Heart right ventricle (tissue), 16 donors: ENCODE data around the gene PRDM15. TPM values are rescaled to one million over a fixed set of nuclear protein-coding genes. Genes with fewer than 3 reads are reported as not detected.

Experiments
- ATAC-seq, 8 donors: fragments of 200-7000 bp; cut with Tn5 transposase; one replicate each; pipeline ENCODE4 v1.9.1; 2020; ENCODE audit warnings: mild to moderate bottlenecking in 8 of 8, moderate library complexity in 8 of 8, moderate number of reproducible peaks in 1 of 8
- DNase-seq, 2 donors: peaks; one replicate each; pipeline ENCODE4 v3.0.0-alpha.2; 2020
- H3K27ac ChIP-seq, 10 donors: fragments of 200-600 bp; sonication (generic) in 2 of 10; one replicate each; pipeline versions ENCODE4 v1.5.0 to v1.8.0; 2020 to 2022; ENCODE audit warnings: mild to moderate bottlenecking in 3 of 10
- H3K27me3 ChIP-seq, 7 donors: fragments of 200-600 bp; one replicate each; pipeline ENCODE4 v1.8.0; 2021 to 2022; ENCODE audit warnings: mild to moderate bottlenecking in 2 of 7
- H3K36me3 ChIP-seq, 9 donors: fragments of 200-600 bp; sonication (generic) in 1 of 9; one replicate each; pipeline versions ENCODE4 v1.5.0 to v1.8.0; 2020 to 2022; ENCODE audit warnings: mild to moderate bottlenecking in 2 of 9
- H3K4me1 ChIP-seq, 9 donors: fragments of 200-600 bp; sonication (generic) in 1 of 9; one replicate each; pipeline versions ENCODE4 v1.5.0 to v1.8.0; 2020 to 2022; ENCODE audit warnings: mild to moderate bottlenecking in 4 of 9
- H3K4me3 ChIP-seq, 10 donors: fragments of 200-600 bp; sonication (generic) in 2 of 10; one replicate each; pipeline versions ENCODE4 v1.5.0 to v1.8.0; 2020 to 2022; ENCODE audit warnings: mild to moderate bottlenecking in 7 of 10, moderate library complexity in 2 of 10
- H3K9me3 ChIP-seq, 11 donors: fragments of 200-600 bp in 10 of 11; sonication (generic) in 2 of 11; one replicate each; pipeline versions ENCODE4 v1.5.0 to v1.8.0; 2013 to 2022; ENCODE audit warnings: mild to moderate bottlenecking in 2 of 11, control low read depth in 1 of 11, moderate library complexity in 1 of 11
- WGBS, 2 donors: extraction: QIAGEN DNeasy Blood & Tissue Kit; methylation state at CpG; one replicate each; pipeline ENCODE4 v1.1.7; 2013; ENCODE audit warnings: inconsistent platforms in 1 of 2; 5-methylcytosine and 5-hydroxymethylcytosine counted together
- intact Hi-C, 10 donors: fragments of 100-400 bp; cut with DNase I; formaldehyde crosslinking; loops; one replicate each; pipeline versions ENCODE4 v1.11.1 to v1.14.2; 2022
- polyA plus RNA-seq, 2 donors: library from polyadenylated mRNA; stranded (reverse); fragments of 200-250 nt; gene quantifications; one replicate each; pipeline ENCODE4 v1.2.3, GENCODE V29; 2013
- total RNA-seq, 10 donors: library from RNA; stranded (reverse); fragmentation: NEBNext Ultra II Directional in 3 of 10; extraction: Animal tissue kit (Norgen Biotek cat#: 25700) in 3 of 10; gene quantifications; one replicate each; pipeline versions ENCODE4 v1.2.1 to v1.2.4, GENCODE V29; 2021 to 2023
- TF ChIP-seq, protein P1 (sequence below), 9 donors: fragments of 200-600 bp; sonication (generic) in 2 of 9; IDR thresholded peaks; one replicate each; pipeline versions ENCODE4 v1.5.0 to v1.8.0; 2021 to 2022; ENCODE audit warnings: antibody characterized with exemption in 9 of 9, mild to moderate bottlenecking in 5 of 9, moderate library complexity in 1 of 9
- donor health status: Arrhythmogenic right ventricular cardiomyopathy.
- donor health status: ischemic (EF 13 %, LVEDD 7.1; RV severe dilation, severe dysfunction).
- donor health status: healthy with polysubstance abuse.
- donor health status: DM: no; HTN: yes; CAD: no.
- donor health status: DM: no; HTN: no; CAD: no.
- donor health status: ischemic (EF 25% LVEDD 6.9; RV normal size, moderate dysfunction).
- donor health status: ischemic (EF 25% LVEDD 5.7; RV mildly dilated, moderate dysfunction).
- donor health status: healthy.
- donor health status: DM: yes; HTN: yes; CAD: no.
- donor health status: Ischemic cardiomyopathy.
- donor health status: ischemic (EF 35%, LVEDD 5.7; RV mildly dilated, moderate dysfunction).
- donor health status: nonischemic (EF 11% LVEDD 7.7; RV severe dilation, severe dysfunction).
- donor health status: DM: yes; HTN: yes; CAD: no.
- donor health status: PGD.
- donor health status: ischemic (EF 29% LVEDD 5.4; RV normal size, mild dysfunction).
- donor health status: nonischemic (EF 23%, LVEDD 6.1; RV moderate dilation, normal function).

PRDM15 gene
- total and polyA plus RNA-seq, 12 donors, result 1.0 to 5.8 (median 3.2) TPM

DNA sequence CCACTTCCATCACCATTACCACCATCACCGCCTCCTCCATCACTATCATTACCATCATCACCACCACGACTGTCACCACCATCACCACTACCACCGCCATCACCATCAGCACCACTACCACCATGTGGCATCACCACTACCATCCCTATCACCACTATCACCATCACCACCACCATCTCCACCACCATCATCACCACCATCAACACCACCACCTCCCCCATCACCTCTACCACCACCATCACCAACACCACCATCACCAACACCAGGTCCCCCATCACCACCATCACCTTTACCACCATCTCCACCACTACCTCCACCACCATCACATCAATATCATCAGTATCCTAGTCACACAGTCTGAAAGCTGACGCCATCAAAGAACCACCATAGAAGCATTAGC is 72.4 kb downstream of the PRDM15 start:
- Histone ChIP-seq H3K27me3 (no peaks in the 10 kb centered on the region), H3K4me3 (no peak overlapping the region), H3K9me3 (no peaks in the 10 kb centered on the region), H3K36me3 (peaks cover 0 to 59% (median 0%) of the 10 kb centered on the region in 9 donors), H3K4me1 (peaks cover 0 to 10% (median 0%) of the 10 kb centered on the region in 9 donors), H3K27ac (no peak overlapping the region)
- intact Hi-C loops, result no loop called here
- TF ChIP-seq, protein P1, sequence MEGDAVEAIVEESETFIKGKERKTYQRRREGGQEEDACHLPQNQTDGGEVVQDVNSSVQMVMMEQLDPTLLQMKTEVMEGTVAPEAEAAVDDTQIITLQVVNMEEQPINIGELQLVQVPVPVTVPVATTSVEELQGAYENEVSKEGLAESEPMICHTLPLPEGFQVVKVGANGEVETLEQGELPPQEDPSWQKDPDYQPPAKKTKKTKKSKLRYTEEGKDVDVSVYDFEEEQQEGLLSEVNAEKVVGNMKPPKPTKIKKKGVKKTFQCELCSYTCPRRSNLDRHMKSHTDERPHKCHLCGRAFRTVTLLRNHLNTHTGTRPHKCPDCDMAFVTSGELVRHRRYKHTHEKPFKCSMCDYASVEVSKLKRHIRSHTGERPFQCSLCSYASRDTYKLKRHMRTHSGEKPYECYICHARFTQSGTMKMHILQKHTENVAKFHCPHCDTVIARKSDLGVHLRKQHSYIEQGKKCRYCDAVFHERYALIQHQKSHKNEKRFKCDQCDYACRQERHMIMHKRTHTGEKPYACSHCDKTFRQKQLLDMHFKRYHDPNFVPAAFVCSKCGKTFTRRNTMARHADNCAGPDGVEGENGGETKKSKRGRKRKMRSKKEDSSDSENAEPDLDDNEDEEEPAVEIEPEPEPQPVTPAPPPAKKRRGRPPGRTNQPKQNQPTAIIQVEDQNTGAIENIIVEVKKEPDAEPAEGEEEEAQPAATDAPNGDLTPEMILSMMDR (IDR thresholded peaks at IDR 0.05), result no peak
- DNase-seq, result no peak
- no peak for ATAC-seq
- 97 to 99% methylated on average over 4 of the region's 4 CpGs for WGBS, 2 donors

DNA sequence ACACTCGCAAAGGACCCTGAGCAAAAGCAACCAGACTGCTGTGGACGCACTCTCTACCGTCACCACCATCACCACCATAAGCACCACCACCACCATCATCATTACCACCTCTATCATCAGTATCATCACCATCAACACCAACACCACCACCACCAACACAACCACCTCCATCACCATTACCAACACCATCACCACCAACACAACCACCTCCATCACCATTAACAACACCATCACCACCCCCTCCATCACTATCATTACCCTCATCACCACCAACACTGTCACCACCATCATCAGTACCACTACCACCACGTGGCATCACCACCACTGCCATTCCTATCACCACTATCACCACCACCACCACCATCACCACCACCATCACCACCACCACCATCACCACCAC is 73.5 kb downstream of the PRDM15 start:
- H3K4me3 ChIP-seq, result no peak overlapping the region
- DNase-seq (no peak), ATAC-seq (no peak)
- no peaks in the 10 kb centered on the region for H3K27me3 ChIP-seq
- intact Hi-C loops, result no loop called here
- 97 to 98% methylated on average over 4 of the region's 4 CpGs for WGBS, 2 donors
- H3K4me1 ChIP-seq, result peaks cover 0 to 10% (median 0%) of the 10 kb centered on the region in 9 donors
- H3K36me3 ChIP-seq, result peaks cover 0 to 64% (median 4%) of the 10 kb centered on the region in 9 donors
- TF ChIP-seq, protein P1 (IDR thresholded peaks at IDR 0.05), result no peak
- no peaks in the 10 kb centered on the region for H3K9me3 ChIP-seq
- no peak overlapping the region for H3K27ac ChIP-seq

DNA sequence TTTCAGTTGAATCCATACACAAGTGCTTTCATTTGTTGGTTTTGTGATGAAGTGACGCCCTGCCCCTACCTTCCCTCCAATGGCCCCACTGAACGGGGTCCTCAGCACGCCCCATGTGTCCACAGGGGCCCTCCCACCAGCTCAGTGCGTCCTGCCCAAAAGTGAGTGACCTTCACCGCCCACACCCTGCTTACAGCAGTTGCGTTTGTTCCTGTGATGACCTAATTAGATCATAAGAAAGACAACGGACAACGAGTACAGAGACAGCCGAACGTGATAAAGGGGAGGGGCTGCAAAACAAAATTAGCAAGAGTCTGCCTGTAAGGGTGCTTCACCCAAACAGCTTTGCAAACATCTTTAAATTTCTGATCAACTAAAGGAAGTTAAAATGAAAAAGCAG is 74.1 kb downstream of the PRDM15 start:
- H3K36me3 ChIP-seq, result peaks cover 0 to 64% (median 4%) of the 10 kb centered on the region in 9 donors
- ATAC-seq, result no peak
- WGBS, 2 donors, result 89 to 91% methylated on average over 10 of the region's 10 CpGs

DNA sequence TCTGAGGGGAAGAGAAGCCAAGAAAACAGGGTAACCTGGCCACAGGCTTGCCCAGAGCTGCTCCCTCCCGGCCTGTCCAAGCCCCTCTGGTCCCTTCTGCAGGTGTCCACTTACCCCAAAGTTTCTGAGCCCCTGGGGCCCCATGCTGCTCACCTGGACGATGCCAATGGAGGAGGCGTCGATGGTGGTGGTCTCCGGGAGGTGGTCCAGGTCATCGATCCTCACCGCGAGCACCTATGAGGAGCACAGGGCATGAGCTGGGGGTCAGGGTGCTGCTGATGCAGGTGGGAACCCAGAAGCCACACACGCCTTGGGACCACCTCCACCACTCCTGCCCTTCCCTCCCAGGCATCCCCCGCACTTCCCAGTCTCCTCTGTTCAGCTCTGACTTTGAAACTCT is 74.8 kb downstream of the PRDM15 start:
- no peak overlapping the region for H3K4me3 ChIP-seq
- WGBS, 2 donors, result 98 to 99% methylated on average over 10 of the region's 10 CpGs
- intact Hi-C loops, result no loop called here
- peaks cover 0 to 10% (median 0%) of the 10 kb centered on the region in 9 donors for H3K4me1 ChIP-seq
- ATAC-seq (no peak), DNase-seq (no peak)
- TF ChIP-seq, protein P1 (IDR thresholded peaks at IDR 0.05), result no peak
- no peaks in the 10 kb centered on the region for H3K9me3 ChIP-seq
- H3K36me3 ChIP-seq, result peaks cover 0 to 65% (median 4%) of the 10 kb centered on the region in 9 donors
- no peaks in the 10 kb centered on the region for H3K27me3 ChIP-seq
- no peak overlapping the region for H3K27ac ChIP-seq

More for the DNA sequence above, 74.1 kb downstream of the PRDM15 start:
- TF ChIP-seq, protein P1 (IDR thresholded peaks at IDR 0.05), result no peak
- no peaks in the 10 kb centered on the region for H3K9me3 ChIP-seq
- peaks cover 0 to 10% (median 0%) of the 10 kb centered on the region in 9 donors for H3K4me1 ChIP-seq
- DNase-seq, result no peak
- intact Hi-C loops, result no loop called here
- no peak overlapping the region for H3K4me3 ChIP-seq
- H3K27me3 ChIP-seq, result no peaks in the 10 kb centered on the region
- H3K27ac ChIP-seq, result no peak overlapping the region
